GM13977 (cell line): ENCODE measurements around the gene CALN1.
"Not testable (repeated sequence)": the region's sequence is repeated elsewhere in the genome, so short reads cannot be mapped to it uniquely, and the experiment has no call there.

Experiments
- DNase-seq: peaks from one replicate; pipeline ENCODE4 v3.0.0; 2012; ENCODE audit warnings: low spot score
- CTCF ChIP-seq: IDR thresholded peaks from 2 replicates; pipeline ENCODE4 v1.5.1; 2012; ENCODE audit warnings: mild to moderate bottlenecking, control low read depth; ENCODE audit not compliant: insufficient read depth; ENCODE audit errors: extremely low read depth, missing control alignments
- in situ Hi-C: fragments of 300-500 bp; cut with MboI; formaldehyde crosslinking; loops from one replicate; pipeline ENCODE4 v1.12.0; 2022; ENCODE audit warnings: low sequenced_read_pairs, low pct_unique_long_range_greater_than_20kb, mixed read lengths, inconsistent platforms; ENCODE audit not compliant: unreplicated experiment

Gene CALN1

GRCh38 chr7:72072901-72073300, 339.2 kb downstream of the CALN1 start:
- DNase-seq: no peak
- TF ChIP-seq CTCF: no peak
- in situ Hi-C loops: no loop called here

GRCh38 chr7:72069263-72069662, 342.9 kb downstream of the CALN1 start:
- TF ChIP-seq CTCF: no peak
- no peak for DNase-seq
- in situ Hi-C loops: no loop called here

GRCh38 chr7:72065764-72066163, 346.4 kb downstream of the CALN1 start:
- in situ Hi-C loops, DNase-seq: not testable (repeated sequence)

- DNase-seq: no peak
- TF ChIP-seq CTCF: no peak
- in situ Hi-C loops: no loop called here
These were observed 347.2 kb downstream of the CALN1 start for GRCh38 chr7:72064916-72065315.

- TF ChIP-seq CTCF: no peak
- in situ Hi-C loops: no loop called here
- DNase-seq: no peak
These were observed 348.8 kb downstream of the CALN1 start for GRCh38 chr7:72063330-72063729.

- TF ChIP-seq CTCF: no peak
- no peak for DNase-seq
- in situ Hi-C loops: no loop called here
These were observed 349.5 kb downstream of the CALN1 start for GRCh38 chr7:72062666-72063065.

- no peak for TF ChIP-seq CTCF
- in situ Hi-C loops: no loop called here
- DNase-seq: no peak
These were observed 352.2 kb downstream of the CALN1 start for GRCh38 chr7:72059925-72060324.
